Memory B cell (primary cell): ENCODE results near the gene IFT88.

Experiments used
- ATAC-seq: fragments of 150-1000 bp; cut with Tn5 transposase; 2 replicates; pipeline ENCODE4 v1.10.0; 2021; ENCODE audit warnings: low read depth, mild to moderate bottlenecking, moderate library complexity
- DNase-seq, 2 donors: peaks; one replicate each; pipeline ENCODE4 v3.0.0; 2022; ENCODE audit warnings: low spot score in 2 of 2
- H3K27ac Mint-ChIP-seq: one replicate; pipeline ENCODE4 v1.8.0; 2022; ENCODE audit warnings: mild to moderate bottlenecking, moderate library complexity, mixed read lengths
- H3K27me3 Mint-ChIP-seq: one replicate; pipeline ENCODE4 v1.8.0; 2022; ENCODE audit warnings: mixed read lengths
- H3K36me3 Mint-ChIP-seq: one replicate; pipeline ENCODE4 v1.8.0; 2022; ENCODE audit warnings: mild to moderate bottlenecking, mixed read lengths
- H3K4me1 Mint-ChIP-seq: one replicate; pipeline ENCODE4 v1.8.0; 2022; ENCODE audit warnings: mixed read lengths
- H3K4me3 Mint-ChIP-seq: one replicate; pipeline ENCODE4 v1.8.0; 2022; ENCODE audit warnings: mild to moderate bottlenecking, moderate library complexity, mixed read lengths
- H3K9me3 Mint-ChIP-seq: one replicate; pipeline ENCODE4 v1.8.0; 2022; ENCODE audit warnings: mixed read lengths

The IFT88 gene

GRCh38 chr13:20547479-20547908, 19.5 kb upstream of the IFT88 start:
- Mint-ChIP-seq H3K4me3 (peak overlapping the region; percentile 11), H3K9me3 (no peaks in the 10 kb centered on the region), H3K36me3 (no peaks in the 10 kb centered on the region), H3K4me1 (peaks cover 29% of the 10 kb centered on the region), H3K27ac (no peak overlapping the region), H3K27me3 (no peaks in the 10 kb centered on the region)
- DNase-seq = no peak
- ATAC-seq = no peak

GRCh38 chr13:20550799-20551198, 16.2 kb upstream of the IFT88 start:
- no peak for ATAC-seq
- peaks cover 15% of the 10 kb centered on the region for H3K4me1 Mint-ChIP-seq
- no peaks in the 10 kb centered on the region for H3K36me3 Mint-ChIP-seq
- H3K4me3 Mint-ChIP-seq = no peak overlapping the region
- no peak overlapping the region for H3K27ac Mint-ChIP-seq
- DNase-seq = no peak
- no peaks in the 10 kb centered on the region for H3K27me3 Mint-ChIP-seq
- H3K9me3 Mint-ChIP-seq = no peaks in the 10 kb centered on the region

- peaks cover 1% of the 10 kb centered on the region for H3K4me1 Mint-ChIP-seq
- no peaks in the 10 kb centered on the region for H3K36me3 Mint-ChIP-seq
- H3K27ac Mint-ChIP-seq = no peak overlapping the region
- H3K9me3 Mint-ChIP-seq = no peaks in the 10 kb centered on the region
- H3K27me3 Mint-ChIP-seq = no peaks in the 10 kb centered on the region
- no peak for ATAC-seq
- no peak overlapping the region for H3K4me3 Mint-ChIP-seq
- no peak for DNase-seq
These were observed 13.6 kb upstream of the IFT88 start for GRCh38 chr13:20553311-20553710.

GRCh38 chr13:20558982-20559381, 8.0 kb upstream of the IFT88 start:
- no peaks in the 10 kb centered on the region for H3K27me3 Mint-ChIP-seq
- no peak for DNase-seq
- no peaks in the 10 kb centered on the region for H3K36me3 Mint-ChIP-seq
- ATAC-seq = no peak
- H3K9me3 Mint-ChIP-seq = no peaks in the 10 kb centered on the region
- H3K27ac Mint-ChIP-seq = no peak overlapping the region
- no peak overlapping the region for H3K4me3 Mint-ChIP-seq
- H3K4me1 Mint-ChIP-seq = no peaks in the 10 kb centered on the region

- H3K36me3 Mint-ChIP-seq = no peaks in the 10 kb centered on the region
These were observed 7.1 kb upstream of the IFT88 start for GRCh38 chr13:20559659-20560356.

GRCh38 chr13:20561741-20562140, 5.2 kb upstream of the IFT88 start:
- no peak overlapping the region for H3K27ac Mint-ChIP-seq
- peaks cover 2% of the 10 kb centered on the region for H3K4me1 Mint-ChIP-seq
- ATAC-seq = no peak
- H3K27me3 Mint-ChIP-seq = no peaks in the 10 kb centered on the region
- H3K4me3 Mint-ChIP-seq = no peak overlapping the region
- peaks cover 3% of the 10 kb centered on the region for H3K9me3 Mint-ChIP-seq
- peaks cover 2% of the 10 kb centered on the region for H3K36me3 Mint-ChIP-seq
- DNase-seq = no peak

More at GRCh38 chr13:20559659-20560356, 7.1 kb upstream of the IFT88 start:
- no peak for ATAC-seq
- Mint-ChIP-seq H3K9me3 (no peaks in the 10 kb centered on the region), H3K27ac (no peak overlapping the region), H3K27me3 (no peaks in the 10 kb centered on the region), H3K4me3 (no peak overlapping the region), H3K4me1 (no peaks in the 10 kb centered on the region)
- no peak for DNase-seq

- no peak for ATAC-seq
- peaks cover 3% of the 10 kb centered on the region for H3K9me3 Mint-ChIP-seq
- no peak overlapping the region for H3K4me3 Mint-ChIP-seq
- H3K27me3 Mint-ChIP-seq = no peaks in the 10 kb centered on the region
- no peak for DNase-seq
- peaks cover 2% of the 10 kb centered on the region for H3K36me3 Mint-ChIP-seq
- no peak overlapping the region for H3K27ac Mint-ChIP-seq
- H3K4me1 Mint-ChIP-seq = peaks cover 7% of the 10 kb centered on the region
These were observed 1.7 kb upstream of the IFT88 start for GRCh38 chr13:20565115-20565736.

GRCh38 chr13:20566468-20566897, 474 bp upstream of the IFT88 start:
- Mint-ChIP-seq H3K27ac (peak overlapping the region; percentile 95), H3K36me3 (peaks cover 4% of the 10 kb centered on the region), H3K4me1 (peaks cover 7% of the 10 kb centered on the region), H3K4me3 (peak overlapping the region; percentile 93), H3K27me3 (no peaks in the 10 kb centered on the region), H3K9me3 (peaks cover 3% of the 10 kb centered on the region)
- ATAC-seq (no peak), DNase-seq (no peak)

- peaks cover 10% of the 10 kb centered on the region for H3K36me3 Mint-ChIP-seq
- H3K4me3 Mint-ChIP-seq = peak overlapping the region; percentile 93
- no peaks in the 10 kb centered on the region for H3K27me3 Mint-ChIP-seq
- DNase-seq = no peak
- H3K9me3 Mint-ChIP-seq = peaks cover 5% of the 10 kb centered on the region
- H3K27ac Mint-ChIP-seq = peak overlapping the region; percentile 95
- ATAC-seq = no peak
- peaks cover 7% of the 10 kb centered on the region for H3K4me1 Mint-ChIP-seq
These were observed 1.0 kb downstream of the IFT88 start for GRCh38 chr13:20567881-20568528.

- Mint-ChIP-seq H3K4me3 (no peak overlapping the region), H3K36me3 (peaks cover 11% of the 10 kb centered on the region), H3K9me3 (peaks cover 2% of the 10 kb centered on the region), H3K4me1 (peaks cover 7% of the 10 kb centered on the region), H3K27me3 (no peaks in the 10 kb centered on the region), H3K27ac (no peak overlapping the region)
- DNase-seq = no peak
- ATAC-seq = no peak
These were observed 3.6 kb downstream of the IFT88 start for GRCh38 chr13:20570517-20570916.

- Mint-ChIP-seq H3K36me3 (peaks cover 22% of the 10 kb centered on the region), H3K27me3 (no peaks in the 10 kb centered on the region), H3K4me1 (peaks cover 5% of the 10 kb centered on the region), H3K4me3 (no peak overlapping the region), H3K9me3 (peaks cover 2% of the 10 kb centered on the region), H3K27ac (no peak overlapping the region)
- no peak for ATAC-seq
- no peak for DNase-seq
These were observed 4.7 kb downstream of the IFT88 start for GRCh38 chr13:20571676-20572075.

- ATAC-seq = no peak
- Mint-ChIP-seq H3K4me1 (no peaks in the 10 kb centered on the region), H3K36me3 (peaks cover 29% of the 10 kb centered on the region), H3K9me3 (peaks cover 5% of the 10 kb centered on the region), H3K27ac (no peak overlapping the region), H3K27me3 (no peaks in the 10 kb centered on the region), H3K4me3 (no peak overlapping the region)
- DNase-seq = no peak
These were observed 6.2 kb downstream of the IFT88 start for GRCh38 chr13:20573186-20573585.

GRCh38 chr13:20573636-20574035, 6.7 kb downstream of the IFT88 start:
- Mint-ChIP-seq H3K4me3 (no peak overlapping the region), H3K27ac (no peak overlapping the region), H3K36me3 (peaks cover 32% of the 10 kb centered on the region)

GRCh38 chr13:20579191-20579590, 12.2 kb downstream of the IFT88 start:
- no peak for DNase-seq
- H3K9me3 Mint-ChIP-seq = peaks cover 5% of the 10 kb centered on the region
- no peak overlapping the region for H3K27ac Mint-ChIP-seq
- ATAC-seq = no peak
- no peak overlapping the region for H3K4me3 Mint-ChIP-seq
- H3K27me3 Mint-ChIP-seq = no peaks in the 10 kb centered on the region
- peaks cover 41% of the 10 kb centered on the region for H3K36me3 Mint-ChIP-seq
- H3K4me1 Mint-ChIP-seq = no peaks in the 10 kb centered on the region

More at GRCh38 chr13:20573636-20574035, 6.7 kb downstream of the IFT88 start:
- Mint-ChIP-seq H3K9me3 (peaks cover 5% of the 10 kb centered on the region), H3K4me1 (no peaks in the 10 kb centered on the region), H3K27me3 (no peaks in the 10 kb centered on the region)
- ATAC-seq = no peak
- no peak for DNase-seq
